CD4-positive, alpha-beta memory T cell (primary cell): Measurements from ENCODE around the gene ISG20. TPM values are rescaled to one million over a fixed set of nuclear protein-coding genes. Genes with fewer than 3 reads are reported as not detected.

Experiments used
- CTCF ChIA-PET: fragments of 350-600 bp; sonication (Branson Sonifier 250); formaldehyde crosslinking; loops from one replicate; lab custom pipeline; 2021; ENCODE audit warnings: inconsistent platforms; ENCODE audit not compliant: partially characterized antibody; lab: Charles Lee
- POLR2A ChIA-PET: fragments of 350-600 bp; sonication (Branson Sonifier 250); formaldehyde crosslinking; loops from one replicate; lab custom pipeline; 2021; ENCODE audit not compliant: partially characterized antibody; lab: Charles Lee
- DNase-seq, 5 donors: peaks; one replicate each; pipeline versions ENCODE4 v3.0.0 to v3.0.0-alpha.2; 2020 to 2022; ENCODE audit warnings: mixed read lengths in 1 of 5
- H3K27ac ChIP-seq: one replicate; pipeline ENCODE4 v1.7.0; 2013; ENCODE audit warnings: low read depth, low read length
- H3K27me3 ChIP-seq: 2 replicates; pipeline ENCODE4 v1.7.0; 2013; ENCODE audit warnings: mild to moderate bottlenecking, low read length, moderate library complexity; ENCODE audit not compliant: insufficient read depth
- H3K36me3 ChIP-seq: 2 replicates; pipeline ENCODE4 v1.7.0; 2013; ENCODE audit warnings: mild to moderate bottlenecking, low read length, moderate library complexity; ENCODE audit not compliant: insufficient read depth
- H3K4me1 ChIP-seq: 2 replicates; pipeline ENCODE4 v1.7.0; 2013; ENCODE audit warnings: mild to moderate bottlenecking, low read length, moderate library complexity; ENCODE audit not compliant: insufficient read depth
- H3K4me3 ChIP-seq, 2 donors: one replicate each; pipeline ENCODE4 v1.7.0; 2013; ENCODE audit warnings: low read length in 2 of 2, mild to moderate bottlenecking in 1 of 2
- H3K9me3 ChIP-seq, 2 donors: one replicate each; pipeline ENCODE4 v1.7.0; 2013; ENCODE audit warnings: low read length in 2 of 2, control low read depth in 1 of 2; ENCODE audit not compliant: control insufficient read depth in 1 of 2
- H3K27ac Mint-ChIP-seq, 7 donors: one replicate each; pipeline ENCODE4 v1.8.0; 2020 to 2021; ENCODE audit warnings: mixed read lengths in 7 of 7, mild to moderate bottlenecking in 6 of 7, inconsistent platforms in 3 of 7, moderate library complexity in 3 of 7
- H3K27me3 Mint-ChIP-seq, 2 donors: one replicate each; pipeline ENCODE4 v1.8.0; 2020 to 2021; ENCODE audit warnings: mixed read lengths in 2 of 2
- H3K36me3 Mint-ChIP-seq, 2 donors: one replicate each; pipeline ENCODE4 v1.8.0; 2020 to 2021; ENCODE audit warnings: mixed read lengths in 2 of 2, inconsistent platforms in 1 of 2, mild to moderate bottlenecking in 1 of 2
- H3K4me1 Mint-ChIP-seq, 4 donors: one replicate each; pipeline ENCODE4 v1.8.0; 2020 to 2021; ENCODE audit warnings: mixed read lengths in 4 of 4, mild to moderate bottlenecking in 1 of 4
- H3K4me3 Mint-ChIP-seq, 8 donors: one replicate each; pipeline ENCODE4 v1.8.0; 2020 to 2021; ENCODE audit warnings: mixed read lengths in 8 of 8, mild to moderate bottlenecking in 7 of 8, moderate library complexity in 6 of 8, inconsistent platforms in 3 of 8
- H3K9me3 Mint-ChIP-seq, 8 donors: one replicate each; pipeline ENCODE4 v1.8.0; 2020 to 2021; ENCODE audit warnings: mixed read lengths in 8 of 8, mild to moderate bottlenecking in 5 of 8, inconsistent platforms in 3 of 8, moderate library complexity in 1 of 8
- intact Hi-C: fragments of 100-400 bp; cut with micrococcal nuclease; formaldehyde crosslinking; loops from one replicate; pipeline ENCODE4 v1.15.1; 2023
- polyA plus RNA-seq, 2 donors: library from polyadenylated mRNA; unstranded; fragments of 300-500 nt; fragmentation: Illumina TruSeq; gene quantifications; one replicate each; pipeline ENCODE4 v1.2.3, GENCODE V29; 2021
- total RNA-seq, 2 experiments: library from RNA; stranded (reverse); gene quantifications; one replicate each; pipeline ENCODE4 v1.2.3, GENCODE V29; 2021

Gene ISG20
- total and polyA plus RNA-seq, 4 experiments from 2014 or later = 144 to 667 (median 323) TPM

- POLR2A ChIA-PET = no interaction called here
- no peaks in the 10 kb centered on the region for H3K9me3 ChIP-seq
- no peak overlapping the region for H3K27ac Mint-ChIP-seq
- intact Hi-C loops = no loop called here
- H3K4me1 ChIP-seq = no peaks in the 10 kb centered on the region
- no peak overlapping the region for H3K4me3 Mint-ChIP-seq
- peaks cover 17% of the 10 kb centered on the region for H3K27me3 ChIP-seq
- H3K9me3 Mint-ChIP-seq = no peaks in the 10 kb centered on the region
- DNase-seq = no peak
- H3K27ac ChIP-seq = no peak overlapping the region
- H3K4me1 Mint-ChIP-seq = no peaks in the 10 kb centered on the region
- peaks cover 11 to 32% of the 10 kb centered on the region in 2 donors for H3K27me3 Mint-ChIP-seq
- no peak overlapping the region for H3K4me3 ChIP-seq
- no peaks in the 10 kb centered on the region for H3K36me3 ChIP-seq
- CTCF ChIA-PET = no interaction called here
- H3K36me3 Mint-ChIP-seq = peaks cover 0 to 11% of the 10 kb centered on the region in 2 donors
Measured at GRCh38 chr15:88613074-88613944, 25.5 kb upstream of the ISG20 start.

GRCh38 chr15:88615303-88616107 is 23.3 kb upstream of the ISG20 start:
- DNase-seq = no peak
- H3K27me3 ChIP-seq = no peaks in the 10 kb centered on the region
- ChIA-PET CTCF (no interaction called here), POLR2A (no interaction called here)
- peaks cover under 1% of the 10 kb centered on the region for H3K4me1 ChIP-seq
- H3K9me3 ChIP-seq = no peaks in the 10 kb centered on the region
- H3K4me1 Mint-ChIP-seq = peaks cover 0 to under 1% (median under 1%) of the 10 kb centered on the region in 4 donors
- H3K27ac ChIP-seq = no peak overlapping the region
- intact Hi-C loops = no loop called here
- peaks cover 0 to 13% of the 10 kb centered on the region in 2 donors for H3K27me3 Mint-ChIP-seq
- no peaks in the 10 kb centered on the region for H3K9me3 Mint-ChIP-seq
- H3K4me3 ChIP-seq = no peak overlapping the region
- H3K27ac Mint-ChIP-seq = no peak overlapping the region
- no peaks in the 10 kb centered on the region for H3K36me3 Mint-ChIP-seq
- no peaks in the 10 kb centered on the region for H3K36me3 ChIP-seq
- H3K4me3 Mint-ChIP-seq = no peak overlapping the region

GRCh38 chr15:88616240-88616639 is 22.6 kb upstream of the ISG20 start:
- no peaks in the 10 kb centered on the region for H3K27me3 ChIP-seq
- no peak overlapping the region for H3K27ac ChIP-seq
- Mint-ChIP-seq H3K9me3 (no peaks in the 10 kb centered on the region), H3K4me1 (peaks cover 0 to 7% (median 4%) of the 10 kb centered on the region in 4 donors), H3K27ac (no peak overlapping the region), H3K27me3 (peaks cover 0 to 10% of the 10 kb centered on the region in 2 donors), H3K4me3 (no peak overlapping the region), H3K36me3 (peaks cover 0 to 2% of the 10 kb centered on the region in 2 donors)
- H3K4me3 ChIP-seq = no peak overlapping the region
- POLR2A ChIA-PET = no interaction called here
- no peaks in the 10 kb centered on the region for H3K9me3 ChIP-seq
- no peak for DNase-seq
- intact Hi-C loops = no loop called here
- no peaks in the 10 kb centered on the region for H3K36me3 ChIP-seq
- CTCF ChIA-PET = no interaction called here
- H3K4me1 ChIP-seq = peaks cover 5% of the 10 kb centered on the region

- ChIA-PET CTCF (no interaction called here), POLR2A (no interaction called here)
- H3K36me3 Mint-ChIP-seq = peaks cover 0 to 2% of the 10 kb centered on the region in 2 donors
- peaks cover 0 to 3% of the 10 kb centered on the region in 2 donors for H3K27me3 Mint-ChIP-seq
- no peaks in the 10 kb centered on the region for H3K9me3 Mint-ChIP-seq
- H3K9me3 ChIP-seq = no peaks in the 10 kb centered on the region
- H3K27me3 ChIP-seq = no peaks in the 10 kb centered on the region
- no peak overlapping the region for H3K4me3 ChIP-seq
- DNase-seq = no peak
- no peaks in the 10 kb centered on the region for H3K36me3 ChIP-seq
- no peak overlapping the region for H3K4me3 Mint-ChIP-seq
- H3K27ac ChIP-seq = no peak overlapping the region
- H3K4me1 Mint-ChIP-seq = peaks cover under 1 to 16% (median 7%) of the 10 kb centered on the region in 4 donors
- no peak overlapping the region for H3K27ac Mint-ChIP-seq
- intact Hi-C loops = no loop called here
- peaks cover 11% of the 10 kb centered on the region for H3K4me1 ChIP-seq
Measured at GRCh38 chr15:88617031-88617722, 21.6 kb upstream of the ISG20 start.

- Histone ChIP-seq H3K27ac (no peak overlapping the region), H3K36me3 (no peaks in the 10 kb centered on the region), H3K27me3 (no peaks in the 10 kb centered on the region), H3K9me3 (no peaks in the 10 kb centered on the region), H3K4me1 (peaks cover 15% of the 10 kb centered on the region), H3K4me3 (no peak overlapping the region)
- Mint-ChIP-seq H3K27me3 (peaks cover 0 to 2% of the 10 kb centered on the region in 2 donors), H3K27ac (no peak overlapping the region), H3K4me3 (no peak overlapping the region), H3K36me3 (peaks cover 0 to 2% of the 10 kb centered on the region in 2 donors), H3K9me3 (no peaks in the 10 kb centered on the region), H3K4me1 (peaks cover 7 to 22% (median 13%) of the 10 kb centered on the region in 4 donors)
- intact Hi-C loops = no loop called here
- POLR2A ChIA-PET = no interaction called here
- CTCF ChIA-PET = no interaction called here
- no peak for DNase-seq
Measured at GRCh38 chr15:88617790-88618189, 21.0 kb upstream of the ISG20 start.

- Mint-ChIP-seq H3K27ac (no peak overlapping the region), H3K36me3 (peaks cover 0 to 2% of the 10 kb centered on the region in 2 donors), H3K27me3 (peaks cover 0 to 2% of the 10 kb centered on the region in 2 donors), H3K9me3 (no peaks in the 10 kb centered on the region), H3K4me1 (peaks cover 14 to 31% (median 21%) of the 10 kb centered on the region in 4 donors), H3K4me3 (no peak overlapping the region)
- peaks cover 24% of the 10 kb centered on the region for H3K4me1 ChIP-seq
- no peaks in the 10 kb centered on the region for H3K27me3 ChIP-seq
- CTCF ChIA-PET = no interaction called here
- no peak overlapping the region for H3K4me3 ChIP-seq
- no peaks in the 10 kb centered on the region for H3K36me3 ChIP-seq
- POLR2A ChIA-PET = interaction anchor here (1.2 kb wide), 1 partner anchor 16 kb away, joined by 3 read pairs; no protein-coding TSS in a partner anchor
- DNase-seq = no peak
- H3K27ac ChIP-seq = no peak overlapping the region
- H3K9me3 ChIP-seq = no peaks in the 10 kb centered on the region
- intact Hi-C loops = no loop called here
Measured at GRCh38 chr15:88618686-88619085, 20.1 kb upstream of the ISG20 start.
